Measurements from ENCODE around the gene DCBLD2.

DCBLD2 gene

GRCh38 chr3:98901119-98901391, 440 bp downstream of the DCBLD2 start:
- DNase-seq (ENCODE audit: low spot score) = no peak
- TF ChIP-seq, protein P1, sequence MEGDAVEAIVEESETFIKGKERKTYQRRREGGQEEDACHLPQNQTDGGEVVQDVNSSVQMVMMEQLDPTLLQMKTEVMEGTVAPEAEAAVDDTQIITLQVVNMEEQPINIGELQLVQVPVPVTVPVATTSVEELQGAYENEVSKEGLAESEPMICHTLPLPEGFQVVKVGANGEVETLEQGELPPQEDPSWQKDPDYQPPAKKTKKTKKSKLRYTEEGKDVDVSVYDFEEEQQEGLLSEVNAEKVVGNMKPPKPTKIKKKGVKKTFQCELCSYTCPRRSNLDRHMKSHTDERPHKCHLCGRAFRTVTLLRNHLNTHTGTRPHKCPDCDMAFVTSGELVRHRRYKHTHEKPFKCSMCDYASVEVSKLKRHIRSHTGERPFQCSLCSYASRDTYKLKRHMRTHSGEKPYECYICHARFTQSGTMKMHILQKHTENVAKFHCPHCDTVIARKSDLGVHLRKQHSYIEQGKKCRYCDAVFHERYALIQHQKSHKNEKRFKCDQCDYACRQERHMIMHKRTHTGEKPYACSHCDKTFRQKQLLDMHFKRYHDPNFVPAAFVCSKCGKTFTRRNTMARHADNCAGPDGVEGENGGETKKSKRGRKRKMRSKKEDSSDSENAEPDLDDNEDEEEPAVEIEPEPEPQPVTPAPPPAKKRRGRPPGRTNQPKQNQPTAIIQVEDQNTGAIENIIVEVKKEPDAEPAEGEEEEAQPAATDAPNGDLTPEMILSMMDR (IDR thresholded peaks at IDR 0.05; ENCODE audit: extremely low read depth, missing control alignments) = no peak

DNA sequence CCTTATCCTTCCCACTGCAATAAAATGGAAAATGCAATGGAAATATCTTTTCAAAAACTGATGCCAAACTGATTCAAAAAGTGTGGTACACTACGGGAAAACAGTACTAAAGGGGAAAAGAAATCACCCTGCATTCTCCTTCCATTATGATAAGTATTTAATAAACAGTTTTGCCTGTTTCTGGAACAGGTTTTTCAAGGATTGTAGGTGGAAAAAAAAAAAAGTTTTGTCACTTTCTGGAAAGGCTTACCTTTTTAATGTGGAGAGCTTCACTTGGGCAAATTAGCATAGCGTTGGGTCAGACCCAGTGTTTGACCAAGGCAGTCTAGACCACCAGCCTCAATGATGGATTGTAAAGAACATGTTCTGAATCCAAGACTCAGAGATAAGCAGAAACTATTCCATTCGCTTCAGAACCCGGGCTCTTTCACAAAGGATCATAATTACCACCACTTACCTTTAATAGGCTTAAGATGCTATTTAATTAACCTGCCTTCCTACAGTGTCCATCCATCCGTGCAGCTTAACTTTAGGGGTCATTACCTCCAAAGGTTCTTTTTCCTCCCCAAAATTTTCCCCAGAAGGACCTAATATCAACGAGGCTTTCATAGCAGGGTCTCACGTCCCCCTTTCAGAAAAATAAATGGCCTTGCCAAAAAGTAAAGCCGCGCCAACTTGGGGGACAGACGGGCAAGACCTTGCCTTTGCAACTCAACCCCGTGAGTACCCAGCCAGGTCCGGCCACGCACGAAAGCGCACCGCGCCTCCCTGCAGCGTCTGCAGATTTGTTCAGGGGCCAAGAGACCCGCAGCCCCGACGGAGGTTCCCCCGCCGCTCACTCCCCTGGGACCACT, 1.0 kb downstream of the DCBLD2 start:
- TF ChIP-seq, protein P1 (IDR thresholded peaks at IDR 0.05; ENCODE audit: extremely low read depth, missing control alignments) = no peak
- DNase-seq (ENCODE audit: low spot score) = no peak

DNA sequence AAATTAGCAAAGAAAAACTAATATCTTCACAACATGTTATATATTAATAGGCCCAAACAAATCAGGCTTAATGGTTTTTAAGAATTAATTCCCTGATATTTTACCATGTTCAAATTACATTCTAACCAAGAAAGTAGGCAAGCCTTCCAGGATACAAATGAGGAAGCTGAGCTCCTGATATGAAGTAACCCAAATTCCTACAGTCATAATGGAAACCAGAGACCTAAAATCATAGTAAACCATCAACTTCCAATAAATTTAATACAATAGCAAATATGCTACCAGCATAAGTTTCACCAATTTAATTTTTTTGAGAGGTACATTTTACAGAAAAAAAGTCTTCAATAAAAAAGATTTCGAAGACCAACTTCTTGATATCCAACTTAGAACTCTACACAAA, 3.8 kb downstream of the DCBLD2 start:
- DNase-seq (ENCODE audit: low spot score) = no peak
- TF ChIP-seq, protein P1 (IDR thresholded peaks at IDR 0.05; ENCODE audit: extremely low read depth, missing control alignments) = no peak

DNA sequence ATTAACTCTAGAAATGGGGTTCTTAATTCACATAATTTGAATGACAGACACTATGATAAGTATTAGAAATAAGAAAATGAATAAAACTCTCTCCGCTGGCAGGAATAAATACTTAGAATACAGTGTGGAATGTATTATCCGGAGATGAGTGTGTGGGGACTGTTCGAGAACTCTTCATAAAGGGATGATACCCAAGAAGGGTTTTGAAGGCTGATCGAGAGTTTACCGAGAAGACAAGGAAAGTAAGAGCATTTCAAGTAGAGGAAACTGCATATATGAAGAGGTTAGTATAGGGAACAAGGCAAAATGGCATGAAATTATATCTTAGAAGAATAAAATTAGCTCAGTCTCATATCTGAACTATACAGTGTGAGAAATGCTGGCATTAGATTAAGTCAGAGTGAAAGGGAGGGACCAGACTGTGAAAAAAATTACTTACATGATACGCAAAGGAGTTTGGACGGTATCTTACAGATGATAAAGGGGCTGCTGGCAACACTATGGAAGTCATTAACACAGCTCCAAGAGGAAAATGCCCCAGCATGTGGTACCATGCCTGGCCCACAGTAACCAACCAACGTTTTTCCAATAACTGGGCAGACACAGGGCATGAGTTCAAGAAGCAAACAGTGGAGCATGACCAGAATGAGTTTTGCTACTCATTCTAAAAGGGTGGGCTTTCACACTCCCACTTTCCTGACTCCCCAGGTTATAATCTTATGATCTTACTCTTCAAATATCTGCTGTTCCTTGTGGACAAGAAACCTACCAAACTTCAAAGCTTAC, 6.5 kb downstream of the DCBLD2 start:
- TF ChIP-seq, protein P1 (IDR thresholded peaks at IDR 0.05; ENCODE audit: extremely low read depth, missing control alignments) = no peak
- DNase-seq (ENCODE audit: low spot score) = no peak

DNA sequence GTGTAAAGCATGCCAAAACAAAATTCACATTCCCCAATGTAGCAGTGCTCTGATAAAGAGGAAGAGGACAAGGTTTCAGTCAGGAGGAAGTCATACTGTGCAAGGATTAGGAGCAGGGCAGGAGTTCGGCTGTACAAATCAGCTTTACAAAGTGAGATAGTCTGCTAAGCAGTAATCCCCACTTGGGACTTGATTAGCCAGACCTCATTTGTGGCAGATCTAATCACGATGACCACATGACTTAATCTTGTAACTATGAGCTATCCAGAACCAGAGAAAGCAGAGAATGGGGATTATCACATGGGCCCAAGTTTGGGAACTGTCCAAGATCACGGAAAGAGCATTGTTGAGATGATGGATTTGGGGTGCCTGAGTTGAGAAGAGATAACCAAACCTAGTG, 7.8 kb downstream of the DCBLD2 start:
- no peak for DNase-seq (ENCODE audit: low spot score)
- TF ChIP-seq, protein P1 (IDR thresholded peaks at IDR 0.05; ENCODE audit: extremely low read depth, missing control alignments) = no peak

DNA sequence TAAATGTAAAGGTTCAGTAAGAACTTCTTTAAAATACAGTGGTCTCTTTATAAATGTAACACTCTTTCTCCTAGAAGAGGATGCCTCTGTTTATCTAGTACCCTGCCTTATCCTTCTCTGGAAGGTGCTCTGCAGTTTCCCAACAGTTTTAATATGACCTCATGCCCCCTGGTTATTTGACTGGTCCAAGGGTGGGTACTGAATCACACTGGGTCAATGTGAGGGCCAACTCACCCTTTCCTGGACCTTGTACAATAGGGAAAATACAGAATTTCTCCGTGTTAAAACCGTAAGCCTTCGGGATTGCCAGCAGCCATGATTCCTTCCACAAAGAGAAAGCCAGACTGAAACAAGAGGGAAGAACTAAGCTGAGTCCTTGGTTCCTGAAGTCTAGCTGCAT, 9.2 kb downstream of the DCBLD2 start:
- TF ChIP-seq, protein P1 (IDR thresholded peaks at IDR 0.05; ENCODE audit: extremely low read depth, missing control alignments) = no peak
- DNase-seq (ENCODE audit: low spot score) = no peak
